Stimulated activated CD4-positive, alpha-beta T cell treated with anti-CD3 and anti-CD28 coated beads, Interleukin-4, amount 100 ng/mL, for 24 hours (primary cell): ENCODE data around the gene ZNF664.

ENCODE experiments used
- DNase-seq: peaks from one replicate; pipeline ENCODE4 v3.0.0-alpha.2; 2020

Gene ZNF664

DNA sequence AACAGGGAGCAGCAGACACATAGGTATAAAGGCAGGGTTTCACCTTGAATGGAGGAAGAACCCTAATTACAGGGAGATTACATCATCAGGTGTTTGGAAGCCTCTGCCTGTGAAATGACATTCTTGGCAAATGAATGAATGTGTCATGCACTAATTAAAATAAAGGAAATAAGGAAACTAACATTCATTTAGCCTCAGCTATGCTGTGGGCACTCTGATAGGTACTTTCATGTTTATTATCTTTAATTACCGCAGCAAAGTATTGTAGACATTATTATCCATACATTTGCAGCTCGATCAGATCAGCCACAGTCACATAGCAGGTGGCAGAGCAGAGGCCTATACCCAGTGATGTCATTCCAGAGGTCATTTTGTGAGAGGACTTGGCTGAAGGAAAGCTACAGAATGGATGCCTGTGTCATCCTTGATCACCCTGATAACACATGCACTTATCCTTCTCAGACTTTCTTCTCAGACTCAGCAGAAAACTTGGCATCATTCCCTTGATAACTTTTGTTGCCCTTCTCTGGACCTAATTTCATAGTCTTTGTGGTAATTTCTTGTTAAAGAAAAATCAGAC is 18.4 kb downstream of the ZNF664 start:
- no peak for DNase-seq

DNA sequence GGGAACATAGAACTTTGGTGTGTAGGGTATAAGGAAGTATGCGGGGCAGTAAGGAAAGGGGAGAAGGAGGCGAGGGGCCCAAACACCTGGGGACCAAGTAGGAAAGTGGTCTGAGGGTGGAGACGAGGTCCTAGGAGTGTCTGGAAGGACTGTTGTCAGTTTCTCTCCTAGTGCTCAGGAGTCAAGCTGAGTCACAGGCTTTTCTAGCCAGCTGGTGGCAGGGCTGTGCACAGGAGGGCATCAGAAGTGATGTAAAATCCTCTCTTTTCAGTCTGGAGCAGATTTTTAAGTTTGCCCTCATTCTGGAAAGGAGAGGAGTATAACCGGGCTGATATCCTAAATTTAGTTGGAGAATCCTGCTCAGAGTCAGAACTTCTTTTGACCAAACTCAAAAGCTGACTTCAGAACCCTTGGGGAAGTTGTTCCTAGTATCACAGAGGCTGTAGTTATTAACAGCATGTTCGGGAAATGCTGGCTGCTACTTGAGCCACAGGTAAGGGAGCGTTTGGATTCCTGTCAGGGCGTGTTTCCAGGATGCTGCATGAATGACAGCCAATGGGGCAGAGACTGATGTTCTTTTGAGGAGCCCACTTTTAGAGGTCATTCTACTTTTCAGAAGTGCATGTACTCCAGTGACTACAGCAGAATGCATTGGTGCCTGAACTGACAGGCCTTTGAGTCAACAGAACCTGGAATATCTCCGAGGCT is 19.3 kb downstream of the ZNF664 start:
- DNase-seq, result no peak

DNA sequence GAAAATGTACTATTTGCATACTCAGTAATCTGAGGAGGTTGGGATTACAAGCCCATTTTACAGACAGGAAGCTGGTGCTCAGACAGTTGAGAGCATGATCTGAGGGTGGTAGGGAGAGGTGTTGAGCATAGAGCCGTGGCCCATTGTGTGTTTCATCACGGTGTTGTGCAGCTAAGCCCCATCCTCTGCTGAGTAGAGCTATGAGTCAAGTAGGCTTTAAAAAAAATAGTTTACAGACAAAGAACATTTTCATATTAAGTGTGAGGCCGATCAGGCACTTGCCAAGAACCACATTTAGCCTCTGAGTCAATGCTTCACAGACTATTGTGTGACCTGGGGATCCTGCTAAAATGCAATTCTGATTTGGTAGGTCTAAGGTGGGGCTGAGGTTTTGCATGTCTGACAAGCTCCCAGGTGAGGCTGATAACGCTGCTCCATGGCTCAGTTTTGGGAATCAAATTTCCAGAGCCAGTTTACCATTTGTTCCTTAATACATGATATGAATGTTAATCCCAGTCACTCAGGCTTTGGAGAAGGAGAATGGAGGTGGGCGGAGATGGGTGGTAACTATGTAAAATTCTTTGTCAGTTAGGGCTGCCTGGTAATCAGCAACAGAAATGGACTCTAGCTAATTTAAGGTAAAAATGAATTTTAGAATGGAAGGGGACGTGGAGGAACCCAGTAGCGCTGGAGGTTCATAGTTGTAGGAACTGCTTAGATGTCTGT is 22.2 kb downstream of the ZNF664 start:
- no peak for DNase-seq

DNA sequence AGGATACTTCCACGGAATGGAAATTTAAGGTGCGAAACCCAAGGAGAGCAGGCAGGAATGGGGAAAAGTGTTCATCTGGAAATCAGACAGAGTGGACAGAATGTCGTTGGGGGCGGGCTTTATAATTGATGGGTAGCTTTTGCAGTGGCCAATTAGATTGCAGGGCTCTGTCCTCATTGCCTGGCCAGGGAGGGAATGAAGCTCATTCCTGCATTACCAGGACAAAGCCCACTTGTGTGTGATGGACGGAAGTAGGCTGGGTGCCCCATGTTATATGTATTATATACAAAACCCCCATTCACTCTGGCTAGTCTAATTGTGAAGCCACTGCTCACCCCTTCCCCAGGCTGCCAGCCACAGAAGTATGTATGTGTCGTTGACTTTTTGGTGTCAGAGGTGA is 23.6 kb downstream of the ZNF664 start:
- DNase-seq, result no peak

DNA sequence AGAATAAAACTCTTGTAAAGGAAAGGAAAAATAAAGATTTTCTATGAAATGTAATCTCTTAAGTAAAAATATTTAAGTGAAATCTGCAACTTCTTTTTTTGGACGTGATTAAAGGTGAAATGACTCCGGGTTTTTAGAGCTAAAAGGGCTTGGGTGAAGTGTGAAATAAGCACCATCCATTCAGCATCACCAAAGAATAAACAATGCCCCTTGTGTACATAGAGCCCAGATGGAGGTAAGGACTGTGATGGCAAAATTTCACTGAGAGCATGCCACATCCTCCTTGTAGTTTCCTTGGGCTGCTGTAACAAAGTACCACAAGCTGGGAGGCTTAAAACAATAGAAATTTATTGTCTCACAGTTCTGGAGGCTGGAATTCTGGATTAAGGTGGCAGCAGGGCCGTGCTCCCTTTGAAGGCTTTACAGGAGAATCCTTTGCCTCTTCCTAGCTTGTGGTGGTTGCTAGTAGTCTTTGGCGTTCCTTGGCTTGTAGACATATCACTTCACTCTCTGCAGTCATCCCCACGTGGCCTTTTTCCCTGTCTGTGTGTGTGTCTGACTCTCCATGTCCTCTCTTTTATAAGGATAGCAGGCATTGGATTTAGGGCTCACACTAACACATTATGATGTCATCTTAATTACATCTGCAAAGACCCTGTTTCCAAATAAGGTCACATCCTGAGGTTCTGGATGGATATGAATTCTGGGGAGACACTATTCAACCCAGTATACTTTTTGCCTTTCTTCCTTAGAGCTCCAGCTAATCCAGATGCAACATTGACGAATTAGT is 24.2 kb downstream of the ZNF664 start:
- no peak for DNase-seq

DNA sequence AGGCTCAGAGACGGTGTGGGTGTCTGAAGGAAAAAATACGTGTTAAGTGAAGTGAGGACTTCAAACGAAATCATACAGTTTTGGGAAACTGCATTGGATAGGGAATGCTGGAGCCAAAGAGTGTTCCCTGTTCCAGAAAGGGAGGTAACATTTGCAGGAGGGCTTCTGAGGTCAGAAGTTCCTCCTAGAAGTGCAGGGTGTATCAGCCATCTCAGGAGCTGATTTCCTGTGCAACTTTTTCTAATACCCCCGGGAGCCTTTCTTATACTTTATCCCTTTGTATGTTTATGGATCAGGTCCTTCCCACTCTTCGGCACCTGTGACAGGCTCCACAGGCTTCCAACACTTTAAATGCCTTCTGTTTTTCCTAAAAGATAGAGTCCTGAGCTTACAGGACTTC is 24.9 kb downstream of the ZNF664 start:
- DNase-seq, result no peak

DNA sequence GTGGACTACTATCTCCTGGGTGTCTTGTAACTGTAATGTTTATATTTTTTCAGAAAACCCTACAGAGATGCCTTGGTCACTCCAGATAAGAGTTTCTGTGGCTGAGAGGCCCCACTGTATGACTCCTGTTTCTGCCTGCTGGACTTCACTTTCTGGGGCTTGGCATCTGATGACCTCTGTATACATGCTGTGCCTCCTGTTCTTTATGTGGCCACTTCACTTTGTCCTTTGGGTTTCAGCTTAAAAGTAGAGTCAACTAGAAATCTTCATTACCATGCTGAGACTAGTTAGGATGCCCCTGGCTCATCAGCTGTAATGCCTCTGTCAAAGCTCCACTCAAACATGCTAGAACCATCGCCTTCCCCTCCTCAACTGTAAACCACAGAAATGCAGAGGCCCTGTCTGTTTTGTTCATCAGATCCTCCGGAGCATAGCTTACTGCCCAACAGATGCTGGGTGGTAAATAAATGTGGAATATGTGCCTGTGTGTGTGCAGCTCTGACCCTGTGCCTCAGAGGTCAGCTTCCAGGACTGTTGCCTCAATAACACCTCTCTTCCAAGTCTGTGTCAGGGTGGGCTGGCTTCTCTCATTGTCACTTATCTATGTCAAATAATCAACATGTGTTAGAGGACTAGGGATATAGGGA is 25.5 kb downstream of the ZNF664 start:
- DNase-seq, result no peak

DNA sequence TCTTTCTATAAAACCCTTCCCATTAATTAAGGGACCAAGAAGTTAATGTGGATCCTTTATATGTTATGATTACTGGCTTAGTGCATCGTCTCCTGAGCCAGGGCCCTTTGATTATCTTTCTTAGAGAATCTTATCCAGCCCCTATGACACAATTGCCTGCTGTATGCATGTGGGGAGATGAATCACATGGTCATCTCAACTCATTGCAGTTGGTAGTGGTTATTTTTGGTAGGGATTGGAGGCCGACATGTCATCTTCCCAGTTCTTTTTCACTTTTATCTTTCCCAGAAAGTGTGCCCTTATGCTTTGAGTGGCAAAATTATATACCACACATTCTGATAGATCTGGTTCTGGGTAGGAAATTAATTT is 26.0 kb downstream of the ZNF664 start:
- DNase-seq, result no peak

DNA sequence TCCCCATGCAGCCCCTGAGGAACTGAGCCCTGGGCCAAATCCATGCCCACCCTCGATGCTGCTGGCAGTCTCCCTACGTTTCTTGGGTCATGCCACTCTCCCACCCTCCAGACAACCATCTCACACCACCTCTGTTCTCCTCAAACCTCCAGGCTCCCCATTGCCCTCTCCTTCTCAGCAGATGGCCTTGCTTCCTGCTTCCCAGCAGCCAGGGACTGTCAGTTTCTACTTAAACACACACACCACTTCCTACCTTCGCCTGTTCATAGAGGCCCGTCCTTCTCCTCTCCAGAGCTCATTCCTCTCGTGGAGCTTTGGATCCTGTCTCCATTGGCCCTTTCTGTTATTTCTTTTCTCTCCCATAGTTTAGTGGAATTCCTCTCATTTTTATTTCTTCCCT is 27.1 kb downstream of the ZNF664 start:
- DNase-seq, result no peak

DNA sequence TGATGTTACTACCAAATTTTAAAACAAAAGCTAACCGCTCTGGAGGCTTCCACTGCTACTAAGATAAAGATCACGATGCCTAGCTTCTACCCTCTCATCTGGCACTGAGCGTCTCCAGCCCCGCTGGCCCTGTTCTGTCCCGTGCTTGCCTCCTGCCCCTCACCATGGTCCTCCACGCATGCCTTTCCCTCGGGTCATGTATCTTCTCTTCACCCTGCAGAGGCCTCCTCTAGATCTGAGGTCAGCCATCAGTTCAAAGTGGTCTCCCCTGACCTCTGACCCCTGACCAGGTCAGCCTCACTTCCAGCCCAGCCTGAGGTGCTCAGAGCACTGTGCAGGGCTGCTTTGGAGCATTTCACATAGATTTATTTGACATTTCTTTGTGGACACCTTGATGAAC is 28.3 kb downstream of the ZNF664 start:
- no peak for DNase-seq

DNA sequence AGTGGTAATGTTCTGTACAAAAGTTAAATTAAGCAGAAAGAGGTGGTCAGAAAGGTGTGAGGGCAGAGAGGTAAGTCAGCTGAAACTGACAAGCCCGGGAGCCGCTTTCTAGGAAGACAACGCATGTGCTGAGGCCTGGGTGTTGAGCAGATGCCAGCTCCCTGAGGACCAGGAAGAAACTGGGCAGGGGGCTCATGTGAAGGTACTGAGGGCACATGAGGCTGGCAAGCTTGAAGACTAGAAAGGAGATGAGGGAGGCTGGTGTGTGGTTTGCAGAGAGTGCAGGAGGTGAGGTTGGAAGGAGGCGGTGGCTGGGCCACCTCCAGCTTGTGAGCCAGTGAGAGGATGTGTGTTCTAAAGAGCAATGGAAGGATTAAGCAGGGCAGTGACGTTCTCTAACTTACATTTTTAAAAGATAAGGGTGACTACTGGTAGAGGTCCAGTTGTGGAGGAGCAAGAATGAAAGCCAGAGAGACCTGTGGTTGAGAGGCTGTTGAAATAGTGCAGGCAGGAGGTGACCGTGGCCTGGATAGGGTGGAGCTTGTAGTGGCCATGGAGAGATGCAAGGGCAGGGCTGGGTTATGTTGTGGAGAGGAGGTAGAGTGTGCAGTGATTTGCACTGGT is 29.1 kb downstream of the ZNF664 start:
- DNase-seq, result no peak

DNA sequence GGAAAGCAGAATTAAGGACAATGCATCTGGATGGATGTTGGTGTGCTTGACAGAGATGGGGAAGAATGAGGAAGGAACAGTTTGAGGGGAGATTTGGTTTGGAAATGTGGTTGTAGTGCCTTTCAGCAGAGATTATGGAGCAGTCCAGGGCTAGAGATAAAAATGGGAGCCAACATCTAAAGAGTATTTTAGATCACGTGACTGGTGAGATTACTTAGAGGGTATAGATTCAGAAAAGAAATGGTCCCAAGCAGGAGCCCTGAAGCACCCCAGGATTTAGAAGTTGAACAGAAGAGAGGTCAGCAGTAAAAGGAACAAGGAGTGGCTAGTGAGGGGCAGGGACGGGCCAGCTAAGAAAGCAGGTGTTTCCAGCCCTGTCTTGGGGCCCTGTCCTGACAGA is 29.6 kb downstream of the ZNF664 start:
- no peak for DNase-seq

DNA sequence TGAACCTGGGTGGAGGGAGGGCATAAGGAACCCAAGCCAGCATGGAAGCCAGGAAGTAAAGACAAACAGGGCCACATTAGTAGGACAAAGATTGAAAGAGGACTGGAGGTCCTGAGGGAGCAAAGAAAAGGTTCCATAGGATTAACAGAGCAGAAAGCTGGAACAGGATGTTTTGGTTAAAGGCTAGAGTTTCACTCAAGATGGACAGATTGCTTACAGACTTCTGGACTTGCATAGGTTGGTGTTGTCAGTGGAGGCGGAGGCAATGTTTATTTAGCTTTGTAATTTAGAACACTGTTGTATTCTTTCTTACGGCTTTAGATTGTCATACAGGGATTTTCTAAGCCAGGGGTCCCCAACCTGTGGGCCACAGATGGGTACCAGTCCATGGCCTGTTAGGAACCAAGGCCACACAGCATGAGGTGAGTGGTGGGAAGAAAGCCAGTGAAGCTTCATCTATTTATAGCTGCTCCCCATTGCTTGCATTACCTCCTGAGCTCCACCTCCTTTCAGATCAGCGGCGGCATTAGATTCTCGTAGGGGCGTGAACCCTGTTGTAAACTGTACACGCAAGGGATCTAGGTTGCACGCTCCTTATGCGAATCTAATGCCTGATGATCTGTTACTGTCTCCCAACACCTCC is 31.3 kb downstream of the ZNF664 start:
- no peak for DNase-seq

DNA sequence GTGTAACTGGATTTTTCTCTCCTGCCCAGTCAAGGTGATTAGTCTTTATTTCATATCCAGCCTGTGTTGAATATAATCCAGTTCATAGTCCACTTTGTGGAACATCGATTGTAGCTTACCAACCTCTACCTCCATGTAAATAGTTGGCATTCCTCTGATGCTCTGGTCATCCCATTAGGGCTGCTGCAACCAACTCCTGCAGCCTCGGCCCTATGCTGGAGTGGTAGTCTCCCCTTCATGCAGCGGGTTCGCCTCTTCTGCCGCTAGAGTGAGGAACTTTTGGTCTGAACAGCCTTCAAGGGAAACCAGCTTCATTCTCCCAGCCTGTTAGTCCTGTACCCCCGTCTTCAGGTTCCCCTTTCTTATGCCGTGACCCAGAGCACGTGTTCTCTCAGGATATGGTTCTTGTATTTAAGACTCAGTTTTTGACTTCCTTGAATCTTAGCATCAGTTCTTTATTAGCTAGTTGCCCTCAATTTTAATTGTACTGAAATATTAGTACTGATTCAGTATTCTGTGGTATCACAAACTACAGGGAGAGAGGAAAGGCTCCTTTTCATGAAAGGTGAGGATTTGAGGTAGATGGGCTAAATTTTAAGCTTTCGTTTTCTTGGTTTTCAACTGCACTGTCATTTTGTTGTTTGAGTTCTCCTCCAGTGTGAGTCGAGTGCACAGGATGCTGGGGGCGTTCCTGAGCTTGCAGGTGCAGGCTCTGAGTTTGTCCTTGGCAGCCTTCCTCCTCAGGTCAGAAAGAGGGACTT is 33.2 kb downstream of the ZNF664 start:
- DNase-seq, result no peak

DNA sequence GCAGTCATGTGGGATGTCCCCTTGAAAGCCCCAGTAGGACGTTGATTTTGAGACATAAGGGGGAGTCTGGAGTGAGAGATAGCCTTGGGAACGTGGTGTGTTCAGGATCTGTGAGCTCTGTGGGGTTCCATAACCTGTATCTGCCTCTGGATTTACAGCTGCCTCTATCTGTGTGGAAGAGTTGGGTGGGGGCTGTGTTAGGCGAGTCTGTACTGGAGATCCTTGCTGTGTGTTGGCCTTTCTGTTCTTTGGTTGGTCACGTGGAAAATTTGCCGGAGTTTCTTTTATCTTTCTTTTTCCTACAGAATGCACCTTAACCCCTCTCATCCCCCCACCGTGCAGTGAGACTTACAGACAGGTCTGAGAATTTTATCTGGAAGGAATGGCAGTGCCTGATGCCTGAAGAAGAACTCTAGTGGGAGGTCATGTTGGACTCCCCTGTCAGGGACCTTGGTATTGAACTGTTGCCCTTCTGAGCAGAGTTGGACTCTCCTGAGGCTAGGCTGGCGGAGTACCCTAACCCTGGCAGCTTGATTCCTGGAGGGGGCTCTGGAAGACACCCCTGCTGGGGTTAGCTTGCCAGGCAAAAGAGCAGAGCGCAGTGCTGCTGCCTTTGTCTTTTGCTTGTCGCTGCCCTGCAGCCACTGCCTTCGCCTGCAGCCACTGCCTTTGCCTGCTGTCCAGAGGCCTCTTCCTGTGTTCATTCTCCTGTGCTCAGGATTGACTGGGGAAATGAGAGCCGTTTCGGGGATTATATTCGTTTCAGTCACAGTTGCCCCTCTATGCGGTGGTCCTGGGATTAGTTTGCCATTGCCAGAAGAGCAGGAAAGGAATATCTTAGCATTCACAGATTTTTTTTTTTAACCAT is 34.1 kb downstream of the ZNF664 start:
- DNase-seq, result no peak

DNA sequence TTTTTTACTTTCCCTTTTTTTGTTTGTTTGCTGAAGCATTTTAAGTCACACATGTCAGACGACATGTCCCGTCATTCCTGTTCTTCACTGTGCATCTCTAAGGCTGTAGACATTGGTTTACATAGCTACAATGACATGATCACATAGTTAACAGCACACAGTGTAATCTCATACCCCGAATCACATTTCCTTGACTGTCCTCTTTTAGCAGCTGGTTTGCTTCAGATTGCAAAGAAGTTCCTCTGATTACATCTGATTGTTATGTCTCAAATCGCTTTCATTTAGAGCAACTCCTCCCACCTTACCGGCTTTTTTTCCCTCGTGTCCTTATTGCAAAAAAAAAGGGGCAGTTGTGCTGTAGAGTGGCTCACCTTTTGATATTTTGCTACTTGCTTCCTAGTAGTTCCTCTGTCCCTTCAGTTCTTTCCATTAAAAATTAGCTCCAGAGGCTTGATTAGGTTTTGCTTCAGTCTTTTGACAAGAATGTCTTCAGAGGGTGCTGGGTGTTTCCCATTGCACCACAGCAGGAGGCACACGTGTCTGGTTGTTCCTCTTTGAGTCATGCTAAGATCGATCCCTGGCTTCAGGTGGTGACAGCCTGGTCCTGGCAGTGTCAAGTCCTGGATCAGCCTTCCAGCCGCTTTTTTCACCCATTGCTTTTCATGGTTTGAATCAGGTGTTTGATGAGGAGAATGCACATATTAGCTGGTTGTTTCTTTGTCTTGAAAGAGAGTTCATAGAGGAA is 35.0 kb downstream of the ZNF664 start:
- DNase-seq, result no peak

DNA sequence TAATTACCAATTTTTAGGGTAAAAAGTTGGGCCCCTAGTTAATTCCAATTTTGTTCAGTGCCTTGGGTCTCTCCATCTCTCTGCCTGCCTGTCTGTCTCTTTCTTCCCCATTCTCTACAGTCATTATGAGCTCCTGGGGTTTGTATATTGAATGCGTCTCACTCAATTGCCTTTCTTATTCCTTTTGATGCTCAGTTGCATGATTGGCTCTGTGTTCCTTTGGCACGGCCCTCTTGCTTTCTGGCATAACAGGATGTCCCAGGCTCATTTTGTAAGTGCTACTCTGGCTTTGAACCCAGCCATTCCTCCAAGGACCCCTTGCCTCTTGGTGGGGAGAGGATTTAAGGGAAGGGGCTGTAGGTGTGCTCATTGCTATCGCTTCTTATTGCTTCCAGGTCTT is 35.6 kb downstream of the ZNF664 start:
- no peak for DNase-seq

DNA sequence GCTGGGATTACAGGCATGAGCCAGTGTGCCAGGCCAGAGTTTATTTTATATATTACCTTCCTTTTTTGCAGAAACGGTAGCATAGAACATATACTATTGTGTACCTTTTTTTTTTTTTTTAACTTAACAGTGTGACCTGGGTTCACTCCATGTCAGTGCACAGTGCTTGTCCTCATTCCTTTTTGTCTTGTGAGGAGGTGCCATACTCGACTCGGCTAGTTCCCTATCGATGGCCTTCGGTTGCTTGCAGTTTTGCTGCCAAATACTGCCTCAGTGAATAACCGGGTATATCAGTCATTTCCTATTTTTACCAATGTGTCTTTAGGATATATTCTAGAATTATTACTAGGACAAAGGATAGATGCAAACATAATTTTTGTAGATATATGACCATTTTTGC is 36.8 kb downstream of the ZNF664 start:
- DNase-seq, result no peak

DNA sequence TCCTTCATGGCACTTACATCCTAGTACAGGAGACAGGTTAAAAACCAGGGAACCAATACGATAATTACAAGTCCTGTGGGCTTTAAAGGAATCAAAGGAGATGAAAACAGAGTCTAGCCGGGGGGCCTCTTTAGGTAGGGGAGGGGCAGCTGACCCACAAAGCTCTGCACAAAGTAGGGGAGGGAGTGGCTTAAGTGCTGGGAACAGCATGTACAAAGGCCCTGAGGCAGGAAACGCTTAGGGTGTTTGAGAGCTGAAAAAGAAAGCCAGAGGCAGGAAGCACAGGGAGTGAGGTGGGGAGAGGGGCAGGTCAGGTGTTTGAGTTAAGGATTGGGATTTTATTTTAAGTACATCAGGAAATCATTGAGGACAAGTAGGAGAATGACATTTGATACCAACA is 37.7 kb downstream of the ZNF664 start:
- DNase-seq, result no peak
